H1 (cell line): ENCODE measurements around the gene BCL2. TPM values are rescaled to one million over a fixed set of nuclear protein-coding genes. Genes with fewer than 3 reads are reported as not detected.

Source experiments
- CTCF ChIA-PET: fragments of 300-600 bp; sonication (Branson Sonifier 250); formaldehyde crosslinking; loops from one replicate; lab custom pipeline; 2021; ENCODE audit not compliant: partially characterized antibody; lab: Charles Lee
- POLR2A ChIA-PET: fragments of 300-600 bp; sonication (Branson Sonifier 250); formaldehyde crosslinking; loops from one replicate; lab custom pipeline; 2021; ENCODE audit warnings: inconsistent platforms; ENCODE audit not compliant: partially characterized antibody; lab: Charles Lee
- DNase-seq, 2 experiments: peaks; one replicate each; pipeline versions ENCODE4 v3.0.0 to v3.0.0-alpha.2; 2010 to 2022; ENCODE audit warnings: low spot score in 2 of 2, low read depth in 1 of 2, mixed read lengths in 1 of 2
- FAIRE-seq: peaks from 2 replicates; lab custom pipeline; 2011; peaks lifted over from hg19 to GRCh38; lab: Jason Lieb, UNC
- H2AFZ ChIP-seq: 2 replicates; pipeline ENCODE4 v1.8.1; 2012; ENCODE audit warnings: low read length, inconsistent platforms
- H2AK5ac ChIP-seq: 2 replicates; pipeline ENCODE4 v1.6.1; 2013; ENCODE audit warnings: low read depth, low read length
- H2BK120ac ChIP-seq: replicated peaks from 2 replicates; pipeline ENCODE3; 2013; ENCODE audit warnings: low read depth, low read length, inconsistent platforms
- H2BK12ac ChIP-seq: 2 replicates; pipeline ENCODE4 v1.6.1; 2013; ENCODE audit warnings: low read depth, low read length
- H2BK15ac ChIP-seq: 2 replicates; pipeline ENCODE4 v1.6.1; 2013; ENCODE audit warnings: low read length
- H2BK20ac ChIP-seq: 2 replicates; pipeline ENCODE4 v1.6.1; 2013; ENCODE audit warnings: low read length
- H2BK5ac ChIP-seq: 2 replicates; pipeline ENCODE4 v1.6.1; 2013; ENCODE audit warnings: low read depth, low read length
- H3K14ac ChIP-seq: 2 replicates; pipeline ENCODE4 v1.6.1; 2013; ENCODE audit warnings: inconsistent platforms; ENCODE audit not compliant: insufficient read length
- H3K18ac ChIP-seq: 2 replicates; pipeline ENCODE4 v1.6.1; 2013; ENCODE audit warnings: low read length; ENCODE audit errors: extremely low read depth
- H3K23ac ChIP-seq: 2 replicates; pipeline ENCODE4 v1.6.1; 2013; ENCODE audit warnings: inconsistent platforms; ENCODE audit not compliant: insufficient read length
- H3K23me2 ChIP-seq: 2 replicates; pipeline ENCODE4 v1.6.1; 2013; ENCODE audit warnings: low read depth, low read length
- H3K27ac ChIP-seq: 2 replicates; pipeline ENCODE4 v1.6.1; 2011; ENCODE audit warnings: low read depth, low read length, inconsistent platforms
- H3K27me3 ChIP-seq, 4 experiments: replicated peaks in 1 of 4; 1 replicate in 1 of 4; 2 replicates in 3 of 4; pipeline versions ENCODE4 v1.6.1 to v1.8.1; 2011 to 2013; ENCODE audit warnings: low read length in 3 of 4, mild to moderate bottlenecking in 3 of 4, inconsistent platforms in 2 of 4, mixed read lengths in 2 of 4, moderate library complexity in 1 of 4; ENCODE audit not compliant: control insufficient read depth in 3 of 4, insufficient read depth in 3 of 4; ENCODE audit errors: extremely low read depth in 1 of 4
- H3K36me3 ChIP-seq, 4 experiments: 2 replicates each; pipeline versions ENCODE4 v1.6.1 to v1.8.1; 2011 to 2013; ENCODE audit warnings: mild to moderate bottlenecking in 4 of 4, low read length in 3 of 4, moderate library complexity in 2 of 4, control low read depth in 1 of 4, inconsistent platforms in 1 of 4; ENCODE audit not compliant: insufficient read depth in 4 of 4, control insufficient read depth in 2 of 4
- H3K4ac ChIP-seq: replicated peaks from 2 replicates; pipeline ENCODE3; 2013; ENCODE audit warnings: low read length, low read depth, mixed read lengths, inconsistent platforms; ENCODE audit not compliant: insufficient read length
- H3K4me1 ChIP-seq, 4 experiments: replicated peaks in 1 of 4; 1 replicate in 1 of 4; 2 replicates in 3 of 4; pipeline versions ENCODE4 v1.6.1 to v1.8.1; 2011 to 2013; ENCODE audit warnings: low read length in 3 of 4, inconsistent platforms in 2 of 4, mixed read lengths in 1 of 4; ENCODE audit not compliant: insufficient read depth in 4 of 4, control insufficient read depth in 3 of 4
- H3K4me2 ChIP-seq, 2 experiments: 2 replicates each; pipeline versions ENCODE4 v1.6.1 to v1.8.1; 2011 to 2013; ENCODE audit warnings: low read depth in 2 of 2, low read length in 2 of 2, control low read depth in 1 of 2, inconsistent platforms in 1 of 2, mild to moderate bottlenecking in 1 of 2; ENCODE audit not compliant: insufficient read depth in 1 of 2
- H3K4me3 ChIP-seq, 4 experiments: fragments of 200-600, 300-600 bp in 1 of 4; sonication (generic), shearing (Covaris generic), sonication (Bioruptor Twin) in 1 of 4; 2 replicates each; pipeline versions ENCODE4 v1.5.1 to v1.8.1; 2011 to 2016; ENCODE audit warnings: low read length in 4 of 4, low read depth in 3 of 4, control low read depth in 2 of 4, inconsistent platforms in 2 of 4, mild to moderate bottlenecking in 2 of 4, mixed read lengths in 1 of 4, moderate library complexity in 1 of 4; ENCODE audit not compliant: insufficient read depth in 2 of 4; ENCODE audit errors: extremely low read depth in 1 of 4
- H3K56ac ChIP-seq: replicated peaks from 2 replicates; pipeline ENCODE3; 2013; ENCODE audit warnings: low read depth, mild to moderate bottlenecking, mixed read lengths, low read length, inconsistent platforms; ENCODE audit not compliant: insufficient read length
- H3K79me1 ChIP-seq: 2 replicates; pipeline ENCODE4 v1.6.1; 2013; ENCODE audit warnings: low read depth, low read length, control low read depth
- H3K79me2 ChIP-seq, 2 experiments: 2 replicates each; pipeline versions ENCODE4 v1.6.1 to v1.8.1; 2012 to 2013; ENCODE audit warnings: low read length in 2 of 2, mild to moderate bottlenecking in 2 of 2, inconsistent platforms in 1 of 2; ENCODE audit not compliant: insufficient read depth in 2 of 2, control insufficient read depth in 1 of 2
- H3K9ac ChIP-seq, 4 experiments: replicated peaks in 1 of 4; 1 replicate in 1 of 4; 2 replicates in 3 of 4; pipeline versions ENCODE4 v1.6.1 to v1.8.1; 2011 to 2013; ENCODE audit warnings: low read depth in 3 of 4, low read length in 3 of 4, control low read depth in 2 of 4, mild to moderate bottlenecking in 2 of 4, moderate library complexity in 2 of 4, inconsistent platforms in 1 of 4; ENCODE audit errors: extremely low read depth in 1 of 4
- H3K9me3 ChIP-seq, 2 experiments: 2 replicates each; pipeline versions ENCODE4 v1.6.1 to v1.8.1; 2012 to 2013; ENCODE audit warnings: mild to moderate bottlenecking in 2 of 2, moderate library complexity in 2 of 2, control low read depth in 1 of 2, inconsistent platforms in 1 of 2, low read depth in 1 of 2, low read length in 1 of 2, mixed read lengths in 1 of 2; ENCODE audit not compliant: insufficient read depth in 2 of 2
- H4K20me1 ChIP-seq, 2 experiments: replicated peaks in 1 of 2; 2 replicates each; pipeline versions ENCODE3 to v1.8.1; 2011 to 2013; ENCODE audit warnings: inconsistent platforms in 2 of 2, low read length in 2 of 2, mild to moderate bottlenecking in 1 of 2; ENCODE audit not compliant: insufficient read depth in 2 of 2, control insufficient read depth in 1 of 2
- H4K5ac ChIP-seq: 2 replicates; pipeline ENCODE4 v1.6.1; 2013; ENCODE audit warnings: low read length, low read depth, mixed read lengths, inconsistent platforms; ENCODE audit not compliant: insufficient read length
- H4K8ac ChIP-seq: 2 replicates; pipeline ENCODE4 v1.8.0; 2013; ENCODE audit warnings: mild to moderate bottlenecking, moderate library complexity, low read length, inconsistent platforms; ENCODE audit not compliant: insufficient read depth; ENCODE audit errors: extremely low read depth
- H4K91ac ChIP-seq: replicated peaks from 2 replicates; pipeline ENCODE3; 2013; ENCODE audit warnings: low read length, mixed read lengths, inconsistent platforms; ENCODE audit not compliant: insufficient read length
- BRCA1 ChIP-seq: IDR thresholded peaks from 2 replicates; pipeline ENCODE4 v1.6.1; 2012; ENCODE audit warnings: low read depth, low read length, improper control_type of control experiment
- EP300 ChIP-seq, 2 experiments: IDR thresholded peaks; 1 replicate in 1 of 2; 2 replicates in 1 of 2; pipeline ENCODE4 v1.6.1; 2011 to 2012; ENCODE audit warnings: low read depth in 2 of 2, low read length in 2 of 2, mild to moderate bottlenecking in 2 of 2, borderline replicate concordance in 1 of 2, inconsistent platforms in 1 of 2, moderate library complexity in 1 of 2
- FOSL1 ChIP-seq: IDR thresholded peaks from 2 replicates; pipeline ENCODE4 v1.6.1; 2011; ENCODE audit warnings: mild to moderate bottlenecking, low read depth, low read length, moderate library complexity; ENCODE audit not compliant: insufficient read depth
- JUND ChIP-seq: IDR thresholded peaks from 2 replicates; pipeline ENCODE4 v1.6.1; 2011; ENCODE audit warnings: mild to moderate bottlenecking, improper control_type of control experiment, low read length
- MAFK ChIP-seq: IDR thresholded peaks from 2 replicates; pipeline ENCODE4 v1.6.1; 2012; ENCODE audit warnings: low read depth, mild to moderate bottlenecking, improper control_type of control experiment, low read length
- PHF8 ChIP-seq: fragments of 200-600 bp; sonication (generic); conservative IDR thresholded peaks from 2 replicates; pipeline ENCODE4 v1.7.1; 2012; ENCODE audit warnings: low read depth, mild to moderate bottlenecking, inconsistent platforms, low read length, moderate library complexity
- RBBP5 ChIP-seq: IDR thresholded peaks from 2 replicates; pipeline ENCODE4 v1.7.1; 2012; ENCODE audit warnings: low read depth, mild to moderate bottlenecking, inconsistent platforms, low read length, moderate library complexity, borderline replicate concordance
- SAP30 ChIP-seq: fragments of 300-600 bp; sonication (generic); IDR thresholded peaks from 2 replicates; pipeline ENCODE4 v1.7.1; 2012; ENCODE audit warnings: low read length, moderate library complexity, mild to moderate bottlenecking, inconsistent platforms; ENCODE audit not compliant: insufficient read depth, insufficient replicate concordance
- SP1 ChIP-seq: IDR thresholded peaks from 2 replicates; pipeline ENCODE4 v1.6.1; 2011; ENCODE audit warnings: low read depth, low read length
- TBP ChIP-seq: IDR thresholded peaks from 2 replicates; pipeline ENCODE4 v1.6.1; 2011; ENCODE audit warnings: low read depth, low read length, improper control_type of control experiment
- YY1 ChIP-seq: IDR thresholded peaks from 2 replicates; pipeline ENCODE4 v1.6.1; 2011; ENCODE audit warnings: low read depth, mild to moderate bottlenecking, low read length
- WGBS, 2 experiments: shearing (Covaris generic) in 1 of 2; methylation state at CpG; one replicate each; pipeline versions ENCODE4 v1.1.6 to v1.1.7; 2013 to 2015; ENCODE audit warnings: low lambda C conversion rate in 2 of 2, mixed read lengths in 2 of 2, inconsistent platforms in 1 of 2, low coverage in 1 of 2, missing lambda C conversion rate in 1 of 2; ENCODE audit not compliant: insufficient replicate concordance in 2 of 2, insufficient coverage in 1 of 2, insufficient read length in 1 of 2; ENCODE audit errors: extremely low coverage in 1 of 2, missing lambda C conversion rate in 1 of 2; 5-methylcytosine and 5-hydroxymethylcytosine counted together
- polyA plus RNA-seq, 7 experiments: library from polyadenylated mRNA; depleted of rRNA in 3 of 7; stranded (reverse) in 5 of 7; unstranded in 2 of 7; fragments of >200 nt in 5 of 7; fragments of 200-250 nt in 2 of 7; gene quantifications; 1 replicate in 5 of 7; 2 replicates in 1 of 7; 4 replicates in 1 of 7; pipeline versions ENCODE4 v1.2.1 to v1.2.3, GENCODE V29; 2011 to 2013; ENCODE audit warnings: missing spikeins in 2 of 7, mixed read lengths in 2 of 7
- total RNA-seq: library from RNA; stranded (reverse); fragmentation: NEBNext Ultra II Directional; extraction: Animal tissue kit (Norgen Biotek cat#: 25700); gene quantifications from 2 replicates; pipeline ENCODE4 v1.2.1, GENCODE V29; 2021

The BCL2 gene
- total and polyA plus RNA-seq, 2 of the 8 experiments (the other 6 are each of a cell fraction or from before 2014, with no cell fraction given), result 0.59 to 4.5 TPM

GRCh38 chr18:63320123-63320974, 780 bp upstream of the BCL2 start:
- no peak overlapping the region for H3K23ac ChIP-seq
- peak overlapping the region; percentile 35; the same call in 1 of the 2 replicates for H2BK12ac ChIP-seq
- H2AK5ac ChIP-seq, result no peak overlapping the region
- peak overlapping the region; percentile 43 to 69 (median 58) for H3K4me3 ChIP-seq
- no peak overlapping the region for H4K5ac ChIP-seq
- FAIRE-seq (no peak), DNase-seq (peak in 1 of 2 experiments; percentile 63)
- H3K4me2 ChIP-seq, result peak overlapping the region; percentile 91 to 94
- ChIA-PET POLR2A (interaction anchor here (1.0 kb wide), 1 partner anchor 7 kb away, joined by 3 read pairs; no protein-coding TSS in a partner anchor), CTCF (interaction anchor here (0.8 to 8.9 kb wide), 9 partner anchors 13 to 304 kb away, joined by 3 to 96 read pairs (median 6); no protein-coding TSS in a partner anchor)
- H2AFZ ChIP-seq, result peak overlapping the region; percentile 94; the same call in 1 of the 2 replicates
- H2BK120ac ChIP-seq, result no peak overlapping the region
- peak overlapping the region; percentile 49 for H3K56ac ChIP-seq
- peaks cover 9% of the 10 kb centered on the region; the same call in 1 of the 2 replicates for H3K23me2 ChIP-seq
- no peaks in the 10 kb centered on the region for H3K36me3 ChIP-seq
- no peak overlapping the region for H3K4ac ChIP-seq
- peaks cover 4 to 10% (median 8%) of the 10 kb centered on the region in 4 experiments; a peak in 4 of 7 replicates for H3K4me1 ChIP-seq
- no peaks in the 10 kb centered on the region for H3K79me1 ChIP-seq
- 0 out of 2 replicates have a peak overlapping the region, but pooled peaks have one; percentile 7 for H3K18ac ChIP-seq
- WGBS, 2 experiments, result 3% methylated on average over 42 of the region's 92 CpGs; no CpG with 5 or more reads in 1 of the 2 experiments
- no peak overlapping the region for H3K27ac ChIP-seq
- no peak overlapping the region; the same call in 1 of the 2 replicates for H2BK5ac ChIP-seq
- H3K79me2 ChIP-seq, result no peaks in the 10 kb centered on the region; a peak in 1 of 4 replicates
- peak overlapping the region; percentile 60 to 77 (median 72); a peak in 6 of 7 replicates for H3K9ac ChIP-seq
- peaks cover 0 to 37% (median 22%) of the 10 kb centered on the region in 4 experiments; a peak in 6 of 7 replicates for H3K27me3 ChIP-seq
- no peak overlapping the region for H3K14ac ChIP-seq
- peak overlapping the region; percentile 73 for H4K91ac ChIP-seq
- H2BK20ac ChIP-seq, result no peak overlapping the region
- H2BK15ac ChIP-seq, result peak overlapping the region; percentile 88; the same call in 1 of the 2 replicates
- no peak overlapping the region; the same call in 1 of the 2 replicates for H4K8ac ChIP-seq
- peaks cover 0 to 3% of the 10 kb centered on the region in 2 experiments for H4K20me1 ChIP-seq
- H3K9me3 ChIP-seq, result no peaks in the 10 kb centered on the region
- TF ChIP-seq SP1 (no peak), RBBP5 (no peak), PHF8 (peak; percentile 41; the same call in 1 of the 2 replicates), EP300 (IDR thresholded peaks at IDR 0.05; ENCODE audit: borderline replicate concordance in 1 of 2, low read depth in 2 of 2, low read length in 2 of 2) (no peak), YY1 (no peak), TBP (no peak), SAP30 (no peak), BRCA1 (no peak), MAFK (no peak), FOSL1 (no peak), JUND (no peak)
